CD4-positive, alpha-beta T cell treated with Interleukin-15 for 4 hours (primary cell): ENCODE data around the gene UBA1.

ENCODE experiments used
- DNase-seq: peaks from one replicate; pipeline ENCODE4 v3.0.0-alpha.2; 2020; ENCODE audit warnings: low spot score

UBA1 gene

GRCh38 chrX:47169726-47170515 is 23.7 kb upstream of the UBA1 start:
- no peak for DNase-seq

- no peak for DNase-seq
Observed at GRCh38 chrX:47170861-47171692, 22.6 kb upstream of the UBA1 start.

- DNase-seq: no peak
Observed at GRCh38 chrX:47171996-47172395, 21.6 kb upstream of the UBA1 start.

- no peak for DNase-seq
Observed at GRCh38 chrX:47172549-47172948, 21.1 kb upstream of the UBA1 start.

GRCh38 chrX:47172971-47173792 is 20.4 kb upstream of the UBA1 start:
- DNase-seq: no peak

GRCh38 chrX:47174376-47174775 is 19.3 kb upstream of the UBA1 start:
- no peak for DNase-seq

GRCh38 chrX:47174846-47175587 is 18.6 kb upstream of the UBA1 start:
- DNase-seq: no peak

- no peak for DNase-seq
Observed at GRCh38 chrX:47175588-47175980, 18.0 kb upstream of the UBA1 start.

- no peak for DNase-seq
Observed at GRCh38 chrX:47176101-47176740, 17.4 kb upstream of the UBA1 start.

GRCh38 chrX:47177079-47177478 is 16.6 kb upstream of the UBA1 start:
- DNase-seq: no peak

- no peak for DNase-seq
Observed at GRCh38 chrX:47178337-47178736, 15.3 kb upstream of the UBA1 start.

GRCh38 chrX:47179221-47179927 is 14.3 kb upstream of the UBA1 start:
- DNase-seq: no peak

- DNase-seq: no peak
Observed at GRCh38 chrX:47179928-47180255, 13.7 kb upstream of the UBA1 start.

- DNase-seq: no peak
Observed at GRCh38 chrX:47180346-47180745, 13.3 kb upstream of the UBA1 start.

GRCh38 chrX:47181301-47181700 is 12.3 kb upstream of the UBA1 start:
- no peak for DNase-seq

- no peak for DNase-seq
Observed at GRCh38 chrX:47182106-47182700, 11.4 kb upstream of the UBA1 start.

GRCh38 chrX:47184486-47184885 is 9.1 kb upstream of the UBA1 start:
- no peak for DNase-seq

GRCh38 chrX:47185241-47185640 is 8.4 kb upstream of the UBA1 start:
- DNase-seq: no peak

GRCh38 chrX:47186096-47186740 is 7.4 kb upstream of the UBA1 start:
- DNase-seq: no peak
